ENCODE results near the gene WDR82. TPM values are rescaled to one million over a fixed set of nuclear protein-coding genes. Genes with fewer than 3 reads are reported as not detected.

The WDR82 gene
- total and polyA plus RNA-seq, 4 donors, result 27.9 to 72.4 (median 44.9) TPM

DNA sequence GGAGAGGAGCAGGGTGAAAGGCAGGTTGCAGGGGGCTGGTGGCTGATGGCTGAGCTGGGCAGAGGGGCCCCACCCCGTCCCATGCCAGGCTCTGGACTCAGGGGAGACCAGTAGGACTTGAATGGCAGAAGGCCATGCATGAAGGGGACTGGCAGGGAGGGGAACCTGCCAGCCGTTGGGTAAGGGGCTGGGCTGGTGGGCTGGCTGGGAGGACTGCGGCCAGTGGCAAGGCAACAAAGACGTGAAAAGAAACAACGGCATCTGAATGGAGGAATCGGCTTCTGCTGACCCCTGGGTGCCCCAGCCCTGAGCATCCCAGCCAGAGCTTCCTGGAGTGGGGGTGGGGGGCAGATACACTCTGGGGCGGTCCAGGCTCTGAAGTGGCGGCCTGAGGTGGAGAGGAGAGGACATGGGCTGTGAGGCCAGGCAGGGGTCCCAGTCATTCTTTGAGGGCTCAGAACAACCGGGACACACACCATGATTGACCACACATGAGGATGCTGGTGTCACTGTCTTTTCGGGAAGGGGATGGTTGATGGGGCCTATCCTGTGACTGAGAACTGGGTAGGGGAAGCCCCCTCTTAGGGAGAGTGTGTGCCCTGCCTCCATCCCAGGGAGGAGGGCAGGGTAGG is 20.9 kb upstream of the WDR82 start:
- WGBS, 2 donors, result 67 to 69% methylated on average over 10 of the region's 10 CpGs
- intact Hi-C loops (cut with DNase I), result loop anchor here in 1 of 2 donors (5.0 kb wide), 1 partner anchor 48 kb away; no protein-coding TSS in a partner anchor
- Histone ChIP-seq H3K4me1 (ENCODE audit: control insufficient read depth in 1 of 2, insufficient read depth in 2 of 2, low read length in 2 of 2) (no peaks in the 10 kb centered on the region), H3K4me3 (ENCODE audit: low read length in 2 of 2) (no peak overlapping the region), H3K9me3 (ENCODE audit: control insufficient read depth, low read length) (no peaks in the 10 kb centered on the region), H3K27ac (ENCODE audit: low read depth in 1 of 2, low read length in 2 of 2) (no peak overlapping the region), H3K27me3 (ENCODE audit: control insufficient read depth in 1 of 2, insufficient read depth in 2 of 2, low read length in 1 of 2) (no peaks in the 10 kb centered on the region), H3K36me3 (ENCODE audit: control insufficient read depth in 1 of 2, insufficient read depth in 2 of 2, low read length in 1 of 2) (no peaks in the 10 kb centered on the region)
- no peak for DNase-seq
- ATAC-seq (ENCODE audit: low FRiP score), result no peak

DNA sequence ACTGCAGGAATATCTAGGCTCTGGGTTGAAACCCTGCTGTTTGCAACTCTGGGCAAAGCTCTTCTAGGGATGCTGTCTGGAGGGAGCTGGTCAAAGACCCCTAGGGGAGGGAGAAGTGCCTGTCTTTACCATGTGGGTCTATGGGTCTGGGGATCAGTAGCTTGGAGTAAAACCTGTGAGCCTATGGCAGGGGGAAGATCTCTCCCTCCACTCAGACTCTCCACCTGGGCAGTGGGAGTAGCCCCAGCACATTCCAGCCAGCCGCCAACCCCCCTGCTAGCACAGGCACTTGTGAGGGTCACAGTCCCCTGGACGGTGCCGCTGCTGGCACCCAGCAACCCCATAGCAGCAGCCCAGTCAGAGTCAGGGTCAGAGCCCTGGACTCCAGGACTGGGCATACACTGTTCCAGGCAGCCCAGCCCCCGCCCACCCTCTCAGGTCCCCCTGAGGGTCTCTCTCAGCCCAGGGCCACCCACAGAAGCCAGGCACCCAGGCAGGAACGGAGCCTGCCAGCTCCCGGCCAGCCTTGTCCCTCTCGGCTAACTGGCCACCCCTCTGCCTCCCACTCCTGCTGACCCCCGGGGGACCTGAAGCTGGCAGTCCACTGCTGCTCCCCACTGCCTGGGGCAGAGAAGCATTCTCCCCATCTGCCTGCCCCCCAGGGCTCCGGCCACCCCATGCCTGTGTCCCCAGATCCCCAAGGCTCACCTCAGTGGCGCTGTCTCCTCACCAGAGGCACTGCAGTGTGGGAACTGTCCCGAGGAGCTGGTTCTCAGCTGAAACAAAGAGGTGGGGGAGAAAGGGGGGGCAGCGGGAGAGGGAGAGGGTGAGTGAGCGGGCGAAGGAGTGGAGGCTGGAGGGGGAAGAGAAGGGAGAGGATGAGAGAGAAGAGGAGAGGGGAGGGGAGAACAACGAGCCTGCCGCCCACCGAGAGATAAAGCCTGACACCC is 20.0 kb upstream of the WDR82 start:
- DNase-seq (no peak), ATAC-seq (ENCODE audit: low FRiP score) (no peak)
- WGBS, 2 donors, result 29 to 35% methylated on average over 16 to 17 of the region's 17 CpGs
- Histone ChIP-seq H3K27ac (ENCODE audit: low read depth in 1 of 2, low read length in 2 of 2) (no peak overlapping the region), H3K4me1 (ENCODE audit: control insufficient read depth in 1 of 2, insufficient read depth in 2 of 2, low read length in 2 of 2) (no peaks in the 10 kb centered on the region), H3K4me3 (ENCODE audit: low read length in 2 of 2) (no peak overlapping the region), H3K27me3 (ENCODE audit: control insufficient read depth in 1 of 2, insufficient read depth in 2 of 2, low read length in 1 of 2) (no peaks in the 10 kb centered on the region), H3K36me3 (ENCODE audit: control insufficient read depth in 1 of 2, insufficient read depth in 2 of 2, low read length in 1 of 2) (no peaks in the 10 kb centered on the region), H3K9me3 (ENCODE audit: control insufficient read depth, low read length) (no peaks in the 10 kb centered on the region)
- intact Hi-C loops (cut with DNase I), result loop anchor here in 1 of 2 donors (5.0 kb wide), 1 partner anchor 49 kb away; no protein-coding TSS in a partner anchor

DNA sequence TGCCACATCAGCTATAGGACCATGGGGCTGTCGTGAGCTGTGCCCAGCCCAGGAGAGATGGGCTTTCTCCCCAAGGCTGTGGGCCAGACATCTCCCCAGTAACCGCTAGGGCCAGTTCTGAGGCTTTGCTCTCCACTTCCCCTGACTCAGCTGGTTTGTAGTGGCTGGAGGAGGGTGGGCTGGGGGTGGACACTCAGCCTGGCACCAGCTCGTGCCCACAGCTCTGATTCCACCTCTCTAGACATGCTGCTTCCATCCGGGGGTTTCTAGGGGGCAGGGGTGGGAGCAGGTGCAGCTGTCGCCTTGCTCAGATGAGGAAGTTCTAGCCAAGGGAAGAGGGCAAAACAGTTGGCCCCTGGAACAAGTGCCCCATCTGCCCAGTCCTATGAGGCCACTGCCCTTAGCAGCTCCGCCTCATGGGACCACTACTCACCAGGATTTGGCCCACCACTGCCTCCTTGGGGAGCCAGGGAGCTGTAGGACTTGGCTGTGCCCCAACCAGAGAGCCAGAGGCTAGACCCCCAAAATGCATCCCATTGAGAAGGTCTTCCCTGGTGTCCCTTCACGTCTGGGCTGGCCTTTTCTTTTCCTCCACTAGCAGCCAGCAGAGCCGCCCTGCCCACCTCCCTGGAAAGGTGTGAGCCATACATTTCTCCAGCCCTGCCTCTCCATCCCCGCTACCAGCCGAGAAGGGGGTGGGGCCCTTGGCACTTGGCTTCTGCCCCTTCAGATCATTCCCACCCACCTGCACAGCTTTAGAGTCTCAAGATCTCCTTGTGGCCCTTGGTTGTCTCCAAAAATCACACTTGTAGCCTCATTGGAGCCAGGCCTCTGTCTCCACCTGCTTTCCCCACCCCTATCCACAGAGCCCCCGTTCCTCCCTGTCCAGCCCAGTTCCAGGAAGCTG is 19.0 kb upstream of the WDR82 start:
- Histone ChIP-seq H3K9me3 (ENCODE audit: control insufficient read depth, low read length) (no peaks in the 10 kb centered on the region), H3K4me1 (ENCODE audit: control insufficient read depth in 1 of 2, insufficient read depth in 2 of 2, low read length in 2 of 2) (no peaks in the 10 kb centered on the region), H3K36me3 (ENCODE audit: control insufficient read depth in 1 of 2, insufficient read depth in 2 of 2, low read length in 1 of 2) (no peaks in the 10 kb centered on the region), H3K4me3 (ENCODE audit: low read length in 2 of 2) (no peak overlapping the region), H3K27me3 (ENCODE audit: control insufficient read depth in 1 of 2, insufficient read depth in 2 of 2, low read length in 1 of 2) (no peaks in the 10 kb centered on the region), H3K27ac (ENCODE audit: low read depth in 1 of 2, low read length in 2 of 2) (no peak overlapping the region)
- intact Hi-C loops (cut with DNase I), result loop anchor here in 1 of 2 donors (5.0 kb wide), 1 partner anchor 50 kb away; no protein-coding TSS in a partner anchor
- no peak for ATAC-seq (ENCODE audit: low FRiP score)
- WGBS, 2 donors, result 83 to 90% methylated on average over 11 of the region's 11 CpGs
- DNase-seq, result no peak

GRCh38 chr3:52295671-52296208 is 17.3 kb upstream of the WDR82 start:
- Histone ChIP-seq H3K9me3 (ENCODE audit: control insufficient read depth, low read length) (no peaks in the 10 kb centered on the region), H3K4me1 (ENCODE audit: control insufficient read depth in 1 of 2, insufficient read depth in 2 of 2, low read length in 2 of 2) (no peaks in the 10 kb centered on the region), H3K36me3 (ENCODE audit: control insufficient read depth in 1 of 2, insufficient read depth in 2 of 2, low read length in 1 of 2) (no peaks in the 10 kb centered on the region), H3K27ac (ENCODE audit: low read depth in 1 of 2, low read length in 2 of 2) (no peak overlapping the region), H3K4me3 (ENCODE audit: low read length in 2 of 2) (no peak overlapping the region), H3K27me3 (ENCODE audit: control insufficient read depth in 1 of 2, insufficient read depth in 2 of 2, low read length in 1 of 2) (no peaks in the 10 kb centered on the region)
- WGBS, 2 donors, result 85 to 88% methylated on average over 5 of the region's 5 CpGs
- no peak for ATAC-seq (ENCODE audit: low FRiP score)
- intact Hi-C loops (cut with DNase I), result loop anchor here in 1 of 2 donors (5.0 kb wide), 1 partner anchor 52 kb away; no protein-coding TSS in a partner anchor
- peak in 1 of 2 donors; percentile 14 for DNase-seq

- H3K27ac ChIP-seq (ENCODE audit: low read depth in 1 of 2, low read length in 2 of 2), result no peak overlapping the region
- ATAC-seq (ENCODE audit: low FRiP score), result no peak
- intact Hi-C loops (cut with DNase I), result loop anchor here in 1 of 2 donors (5.0 kb wide), 1 partner anchor 53 kb away; no protein-coding TSS in a partner anchor
- H3K4me3 ChIP-seq (ENCODE audit: low read length in 2 of 2), result no peak overlapping the region
- H3K27me3 ChIP-seq (ENCODE audit: control insufficient read depth in 1 of 2, insufficient read depth in 2 of 2, low read length in 1 of 2), result no peaks in the 10 kb centered on the region
- no peaks in the 10 kb centered on the region for H3K4me1 ChIP-seq (ENCODE audit: control insufficient read depth in 1 of 2, insufficient read depth in 2 of 2, low read length in 2 of 2)
- peak in 1 of 2 donors; percentile 25 for DNase-seq
- 79 to 84% methylated on average over 11 of the region's 11 CpGs for WGBS, 2 donors
- H3K36me3 ChIP-seq (ENCODE audit: control insufficient read depth in 1 of 2, insufficient read depth in 2 of 2, low read length in 1 of 2), result no peaks in the 10 kb centered on the region
- H3K9me3 ChIP-seq (ENCODE audit: control insufficient read depth, low read length), result no peaks in the 10 kb centered on the region
These were observed 16.1 kb upstream of the WDR82 start for GRCh38 chr3:52294320-52295150.

- Histone ChIP-seq H3K27ac (ENCODE audit: low read depth in 1 of 2, low read length in 2 of 2) (no peak overlapping the region), H3K36me3 (ENCODE audit: control insufficient read depth in 1 of 2, insufficient read depth in 2 of 2, low read length in 1 of 2) (no peaks in the 10 kb centered on the region), H3K9me3 (ENCODE audit: control insufficient read depth, low read length) (no peaks in the 10 kb centered on the region), H3K4me3 (ENCODE audit: low read length in 2 of 2) (no peak overlapping the region), H3K27me3 (ENCODE audit: control insufficient read depth in 1 of 2, insufficient read depth in 2 of 2, low read length in 1 of 2) (no peaks in the 10 kb centered on the region), H3K4me1 (ENCODE audit: control insufficient read depth in 1 of 2, insufficient read depth in 2 of 2, low read length in 2 of 2) (no peaks in the 10 kb centered on the region)
- ATAC-seq (ENCODE audit: low FRiP score) (no peak), DNase-seq (peak; percentile 32 to 38)
- intact Hi-C loops (cut with DNase I), result no loop called here
- 82 to 86% methylated on average over 17 of the region's 17 CpGs for WGBS, 2 donors
These were observed 15.3 kb upstream of the WDR82 start for GRCh38 chr3:52293491-52294319.
